Measurements from ENCODE around the gene ALDH3B1. TPM values are rescaled to one million over a fixed set of nuclear protein-coding genes. Genes with fewer than 3 reads are reported as not detected.

ALDH3B1 gene
- total and polyA plus RNA-seq, 2 experiments from 2014 or later = 0.45 to 0.55 TPM

DNA sequence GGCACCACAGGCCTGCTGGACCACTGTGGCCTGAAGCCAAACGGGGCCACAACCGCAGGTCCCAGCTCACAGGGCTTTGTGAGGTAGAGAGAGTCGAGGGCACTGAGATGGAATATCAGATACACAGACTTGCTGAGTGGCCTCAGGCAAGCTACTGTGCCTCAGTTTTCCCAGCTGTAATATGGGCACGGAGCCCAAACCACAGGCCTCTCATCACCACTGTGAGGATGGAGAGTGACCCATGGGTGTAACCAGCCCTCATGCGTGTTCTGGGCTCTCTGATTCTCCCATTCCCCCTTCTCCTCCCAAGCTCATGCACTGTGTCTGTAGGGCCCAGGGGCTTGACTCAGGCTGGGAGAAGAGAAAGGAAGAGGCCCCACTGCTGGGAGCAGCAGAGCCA lies 10.4 kb upstream of the ALDH3B1 start:
- H3K27me3 ChIP-seq = peaks cover 14% of the 10 kb centered on the region
- no peak for DNase-seq (ENCODE audit: low read depth in 1 of 2, low spot score in 1 of 2)
- TF ChIP-seq, protein P1, sequence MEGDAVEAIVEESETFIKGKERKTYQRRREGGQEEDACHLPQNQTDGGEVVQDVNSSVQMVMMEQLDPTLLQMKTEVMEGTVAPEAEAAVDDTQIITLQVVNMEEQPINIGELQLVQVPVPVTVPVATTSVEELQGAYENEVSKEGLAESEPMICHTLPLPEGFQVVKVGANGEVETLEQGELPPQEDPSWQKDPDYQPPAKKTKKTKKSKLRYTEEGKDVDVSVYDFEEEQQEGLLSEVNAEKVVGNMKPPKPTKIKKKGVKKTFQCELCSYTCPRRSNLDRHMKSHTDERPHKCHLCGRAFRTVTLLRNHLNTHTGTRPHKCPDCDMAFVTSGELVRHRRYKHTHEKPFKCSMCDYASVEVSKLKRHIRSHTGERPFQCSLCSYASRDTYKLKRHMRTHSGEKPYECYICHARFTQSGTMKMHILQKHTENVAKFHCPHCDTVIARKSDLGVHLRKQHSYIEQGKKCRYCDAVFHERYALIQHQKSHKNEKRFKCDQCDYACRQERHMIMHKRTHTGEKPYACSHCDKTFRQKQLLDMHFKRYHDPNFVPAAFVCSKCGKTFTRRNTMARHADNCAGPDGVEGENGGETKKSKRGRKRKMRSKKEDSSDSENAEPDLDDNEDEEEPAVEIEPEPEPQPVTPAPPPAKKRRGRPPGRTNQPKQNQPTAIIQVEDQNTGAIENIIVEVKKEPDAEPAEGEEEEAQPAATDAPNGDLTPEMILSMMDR (IDR thresholded peaks at IDR 0.05; ENCODE audit: low read depth, low read length) = no peak
- H3K27ac ChIP-seq = no peak overlapping the region
- H3K4me1 ChIP-seq (ENCODE audit: low read depth) = no peaks in the 10 kb centered on the region
- H3K9me3 ChIP-seq (ENCODE audit: low read depth) = no peaks in the 10 kb centered on the region
- H3K4me3 ChIP-seq = no peak overlapping the region
- H3K36me3 ChIP-seq = no peaks in the 10 kb centered on the region

DNA sequence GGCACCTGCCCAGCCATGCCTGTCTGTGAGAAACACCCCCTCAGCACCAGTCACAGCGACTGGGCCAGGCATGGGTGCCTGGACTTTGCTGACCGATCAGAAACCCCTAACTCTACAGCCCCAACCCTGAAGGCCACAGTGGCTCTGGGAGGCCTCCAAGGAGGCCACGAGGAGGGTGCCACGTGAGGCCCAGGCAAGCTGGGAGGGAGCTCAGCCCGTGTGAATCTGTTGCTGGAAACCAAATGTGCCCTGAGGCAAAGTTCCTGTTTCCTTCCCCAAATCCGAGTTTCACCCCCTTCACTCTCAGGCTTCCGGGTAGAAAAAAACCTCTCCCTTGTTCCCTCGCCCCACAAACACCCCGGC lies 7.6 kb upstream of the ALDH3B1 start:
- H3K4me1 ChIP-seq (ENCODE audit: low read depth) = no peaks in the 10 kb centered on the region
- no peak overlapping the region for H3K4me3 ChIP-seq
- no peak overlapping the region for H3K27ac ChIP-seq
- DNase-seq (ENCODE audit: low read depth in 1 of 2, low spot score in 1 of 2) = no peak
- TF ChIP-seq, protein P1 (IDR thresholded peaks at IDR 0.05; ENCODE audit: low read depth, low read length) = no peak
- H3K9me3 ChIP-seq (ENCODE audit: low read depth) = no peaks in the 10 kb centered on the region
- no peaks in the 10 kb centered on the region for H3K36me3 ChIP-seq
- H3K27me3 ChIP-seq = peaks cover 14% of the 10 kb centered on the region

DNA sequence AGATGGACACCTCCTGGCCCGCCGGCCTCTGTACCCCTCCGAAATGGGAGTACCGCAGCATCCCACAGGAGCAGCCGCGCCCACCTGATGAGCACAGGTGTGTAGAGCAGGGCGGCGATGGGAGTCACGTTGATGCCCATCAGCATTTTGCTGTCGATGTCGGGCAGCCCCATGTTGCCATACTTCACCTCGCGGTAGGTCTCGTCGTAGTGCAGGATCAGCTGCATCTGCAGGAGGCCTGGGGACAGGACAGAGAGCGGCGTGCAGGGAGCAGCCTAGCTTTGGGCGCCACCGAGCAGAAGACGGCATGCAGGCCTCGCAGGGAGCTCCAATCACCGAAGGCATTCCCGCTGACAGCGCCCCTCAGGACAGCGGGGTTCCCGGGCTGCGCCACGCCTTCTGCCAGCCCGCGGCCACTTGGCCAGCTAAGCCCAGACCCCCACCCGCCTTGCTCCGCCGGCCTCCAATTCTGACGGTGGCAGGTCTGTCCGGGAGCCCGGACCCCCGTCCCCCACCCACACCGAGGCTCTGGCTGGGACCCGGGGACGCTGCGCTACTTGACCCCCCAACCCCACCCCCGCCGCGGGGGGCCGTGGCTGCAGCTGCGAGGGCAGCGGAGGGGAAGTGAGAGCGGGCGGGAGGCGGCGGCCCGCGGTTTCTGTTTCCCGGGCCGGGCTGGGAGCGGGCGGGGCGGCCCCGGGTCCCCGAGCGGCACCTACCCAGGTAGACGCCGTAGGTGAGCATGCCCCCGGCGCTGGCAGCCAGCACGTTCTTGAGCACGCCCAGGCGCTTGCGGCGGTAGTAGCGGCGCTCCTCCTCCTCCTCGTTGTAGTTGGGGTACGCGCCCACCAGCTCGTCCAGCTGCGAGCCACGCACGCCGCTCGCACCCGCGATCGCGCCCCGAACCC lies 6.9 kb upstream of the ALDH3B1 start:
- DNase-seq (ENCODE audit: low read depth in 1 of 2, low spot score in 1 of 2) = peak in 1 of 2 donors; percentile 51
- H3K27ac ChIP-seq = no peak overlapping the region
- no peaks in the 10 kb centered on the region for H3K9me3 ChIP-seq (ENCODE audit: low read depth)
- no peaks in the 10 kb centered on the region for H3K36me3 ChIP-seq
- H3K27me3 ChIP-seq = peaks cover 14% of the 10 kb centered on the region
- TF ChIP-seq, protein P1 (IDR thresholded peaks at IDR 0.05; ENCODE audit: low read depth, low read length) = no peak
- H3K4me1 ChIP-seq (ENCODE audit: low read depth) = no peaks in the 10 kb centered on the region
- peak overlapping the region; percentile 43 for H3K4me3 ChIP-seq

DNA sequence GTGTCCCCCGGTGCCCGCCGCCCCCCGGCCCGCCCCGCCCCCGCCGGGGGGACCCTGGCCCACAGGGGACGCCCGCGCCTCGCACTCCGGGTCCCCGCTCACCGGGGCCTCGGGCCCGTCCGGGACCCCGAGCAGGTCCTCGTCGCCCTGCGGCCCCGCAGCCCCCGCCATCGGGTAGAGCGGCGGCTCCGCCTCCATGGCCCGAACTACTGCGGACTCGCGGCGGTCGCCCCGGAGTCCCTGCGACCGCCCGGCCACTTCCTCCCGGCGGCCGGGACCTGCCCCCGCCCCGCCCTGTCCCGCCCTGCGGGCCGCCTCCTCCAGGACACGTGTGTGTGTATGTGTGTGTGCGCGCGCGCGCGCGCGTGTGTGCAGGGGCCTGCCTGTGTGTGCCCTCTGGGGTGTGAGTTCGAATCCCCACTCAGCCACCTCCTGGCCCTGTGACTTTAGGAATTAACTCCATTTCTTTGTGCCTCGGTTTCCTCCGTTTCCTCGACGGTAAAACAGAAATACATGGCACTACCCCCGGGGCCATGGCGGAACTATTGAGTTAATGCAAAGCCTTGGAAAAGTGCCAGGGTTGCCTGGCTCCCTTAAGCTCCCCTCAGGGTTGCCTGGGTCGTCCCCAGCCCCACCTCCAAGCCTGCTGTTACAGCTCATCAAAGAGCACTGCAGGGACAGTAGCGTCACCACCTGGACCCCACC lies 6.1 kb upstream of the ALDH3B1 start, which contains the start of gene UNC93B1:
Gene UNC93B1, minus strand, starts transcription at position 252 of the 705 bp plus-strand sequence. Its CDS starts 54 bp downstream, at position 198.
- peak within 1 kb of the TSS; percentile 43 for H3K4me3 ChIP-seq
- H3K4me1 ChIP-seq (ENCODE audit: low read depth) = no peaks in the 10 kb centered on the region
- peaks cover 14% of the 10 kb centered on the region for H3K27me3 ChIP-seq
- TF ChIP-seq, protein P1 (IDR thresholded peaks at IDR 0.05; ENCODE audit: low read depth, low read length) = no peak
- H3K27ac ChIP-seq = no peak within 1 kb of the TSS
- H3K9me3 ChIP-seq (ENCODE audit: low read depth) = no peaks in the 10 kb centered on the region
- peak; percentile 76 to 86 for DNase-seq (ENCODE audit: low read depth in 1 of 2, low spot score in 1 of 2)
- H3K36me3 ChIP-seq = no peaks in the 10 kb centered on the region

DNA sequence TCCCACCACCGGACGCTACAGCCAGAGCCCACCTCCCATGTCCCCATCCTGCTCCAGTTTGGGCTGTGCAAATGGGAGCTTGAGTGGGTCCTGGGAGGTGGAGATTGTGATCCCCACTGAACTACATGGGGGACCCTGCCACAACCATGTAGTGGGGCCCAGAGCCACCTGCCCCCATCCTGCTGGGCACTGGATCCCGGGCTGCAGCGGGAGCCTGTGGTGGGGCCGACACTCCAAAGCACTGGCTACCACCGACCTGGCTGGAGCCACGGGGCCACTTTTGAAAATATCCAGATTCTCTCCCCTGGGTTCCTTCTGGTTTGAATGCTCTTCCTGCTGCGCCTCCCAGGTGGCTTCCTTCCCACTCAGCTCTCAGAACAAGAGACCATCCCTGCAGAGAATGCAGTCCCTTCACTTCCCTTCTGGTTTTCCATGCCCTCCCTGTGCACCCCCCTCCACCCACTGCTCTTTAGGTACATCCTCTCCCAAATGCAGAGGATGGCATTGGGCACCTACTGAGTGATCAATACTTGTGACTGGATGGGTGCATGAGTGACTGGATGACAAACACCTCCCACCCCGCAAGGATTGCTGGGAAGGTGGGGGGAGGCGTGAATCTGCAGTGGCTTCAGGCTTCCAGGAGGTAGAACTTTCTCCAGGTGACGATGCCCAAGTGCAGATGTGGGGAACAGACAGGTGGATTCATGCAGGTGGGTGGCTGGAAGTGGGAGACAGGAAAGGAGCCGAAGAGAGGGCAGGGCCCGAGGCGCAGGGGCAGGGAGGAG lies 5.4 kb upstream of the ALDH3B1 start:
- Histone ChIP-seq H3K27ac (no peak overlapping the region), H3K9me3 (ENCODE audit: low read depth) (no peaks in the 10 kb centered on the region), H3K4me3 (no peak overlapping the region), H3K27me3 (peaks cover 14% of the 10 kb centered on the region), H3K36me3 (no peaks in the 10 kb centered on the region), H3K4me1 (ENCODE audit: low read depth) (peaks cover 1% of the 10 kb centered on the region)
- TF ChIP-seq, protein P1 (IDR thresholded peaks at IDR 0.05; ENCODE audit: low read depth, low read length) = no peak
- no peak for DNase-seq (ENCODE audit: low read depth in 1 of 2, low spot score in 1 of 2)
